ENCODE measurements around the gene OR11H7. TPM values are rescaled to one million over a fixed set of nuclear protein-coding genes. Genes with fewer than 3 reads are reported as not detected.
A peak's percentile ranks its signal among the peaks of the same experiment; 100 is the strongest.
"Not testable (repeated sequence)": the region's sequence is repeated elsewhere in the genome, so short reads cannot be mapped to it uniquely, and the experiment has no call there.

OR11H7 gene
- total RNA-seq, 2 donors from 2014 or later = not detected

DNA sequence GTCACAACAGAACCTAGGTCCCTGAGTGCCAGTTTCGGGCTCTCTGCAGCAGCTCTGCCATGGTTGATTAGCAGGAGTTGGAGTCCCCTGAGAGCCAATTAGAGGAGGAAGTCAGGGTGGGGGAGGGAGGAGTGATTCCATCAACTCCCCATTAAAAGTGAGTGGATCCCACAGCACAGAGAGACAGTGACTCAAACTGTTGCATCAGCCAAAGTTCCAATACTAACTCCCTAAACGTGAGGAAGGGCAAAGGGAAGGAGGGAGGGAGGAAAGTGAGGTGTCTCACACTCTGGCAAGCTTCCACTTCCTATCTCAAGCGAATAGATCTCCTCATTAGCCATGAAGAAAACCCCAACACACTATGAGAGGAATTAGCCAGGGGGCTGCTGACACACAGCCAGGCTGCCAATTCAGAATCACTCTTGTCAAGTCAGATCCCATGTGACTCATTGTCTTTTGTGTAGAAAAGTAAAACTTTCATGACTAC, 33.9 kb downstream of the OR11H7 start:
- H3K27me3 ChIP-seq = no peaks in the 10 kb centered on the region
- H3K9me3 ChIP-seq = no peaks in the 10 kb centered on the region
- TF ChIP-seq, protein P1, sequence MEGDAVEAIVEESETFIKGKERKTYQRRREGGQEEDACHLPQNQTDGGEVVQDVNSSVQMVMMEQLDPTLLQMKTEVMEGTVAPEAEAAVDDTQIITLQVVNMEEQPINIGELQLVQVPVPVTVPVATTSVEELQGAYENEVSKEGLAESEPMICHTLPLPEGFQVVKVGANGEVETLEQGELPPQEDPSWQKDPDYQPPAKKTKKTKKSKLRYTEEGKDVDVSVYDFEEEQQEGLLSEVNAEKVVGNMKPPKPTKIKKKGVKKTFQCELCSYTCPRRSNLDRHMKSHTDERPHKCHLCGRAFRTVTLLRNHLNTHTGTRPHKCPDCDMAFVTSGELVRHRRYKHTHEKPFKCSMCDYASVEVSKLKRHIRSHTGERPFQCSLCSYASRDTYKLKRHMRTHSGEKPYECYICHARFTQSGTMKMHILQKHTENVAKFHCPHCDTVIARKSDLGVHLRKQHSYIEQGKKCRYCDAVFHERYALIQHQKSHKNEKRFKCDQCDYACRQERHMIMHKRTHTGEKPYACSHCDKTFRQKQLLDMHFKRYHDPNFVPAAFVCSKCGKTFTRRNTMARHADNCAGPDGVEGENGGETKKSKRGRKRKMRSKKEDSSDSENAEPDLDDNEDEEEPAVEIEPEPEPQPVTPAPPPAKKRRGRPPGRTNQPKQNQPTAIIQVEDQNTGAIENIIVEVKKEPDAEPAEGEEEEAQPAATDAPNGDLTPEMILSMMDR (IDR thresholded peaks at IDR 0.05) = no peak
- TF ChIP-seq POLR2A (IDR thresholded peaks at IDR 0.05) = no peak
- intact Hi-C loops (cut with DNase I) = no loop called here
- DNase-seq (no peak), ATAC-seq (no peak)
- WGBS, 2 donors = 48 to 52% methylated on average over 3 of the region's 3 CpGs
- H3K36me3 ChIP-seq (replicated peaks in 1 of 2; ENCODE audit: insufficient read depth in 1 of 2, low read depth in 2 of 2) = no peaks in the 10 kb centered on the region
- H3K27ac ChIP-seq = no peak overlapping the region
- no peaks in the 10 kb centered on the region for H3K4me1 ChIP-seq
- H3K4me3 ChIP-seq = no peak overlapping the region

DNA sequence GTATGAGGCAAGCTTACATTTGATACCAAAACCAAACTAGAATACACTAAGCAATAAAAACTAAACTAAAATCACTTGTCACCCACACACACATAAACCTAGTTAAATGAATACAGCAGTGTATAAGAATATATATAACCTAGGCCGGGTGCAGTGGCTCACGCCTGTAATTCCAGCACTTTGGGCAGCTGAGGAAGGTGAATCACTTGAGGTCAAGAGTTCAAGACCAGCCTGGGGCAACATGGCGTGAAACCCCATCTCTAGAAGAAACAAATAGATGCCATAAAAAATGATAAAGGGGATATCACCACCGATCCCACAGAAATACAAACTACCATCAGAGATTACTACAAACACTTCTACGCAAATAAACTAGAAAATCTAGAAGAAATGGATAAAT, 35.6 kb downstream of the OR11H7 start:
- H3K9me3 ChIP-seq; ATAC-seq; H3K4me3 ChIP-seq; H3K27me3 ChIP-seq; H3K36me3 ChIP-seq (replicated peaks in 1 of 2; ENCODE audit: insufficient read depth in 1 of 2, low read depth in 2 of 2); H3K27ac ChIP-seq; H3K4me1 ChIP-seq; DNase-seq; intact Hi-C loops (cut with DNase I): not testable (repeated sequence)
- WGBS, 2 donors = 92 to 94% methylated on average over 5 of the region's 5 CpGs

DNA sequence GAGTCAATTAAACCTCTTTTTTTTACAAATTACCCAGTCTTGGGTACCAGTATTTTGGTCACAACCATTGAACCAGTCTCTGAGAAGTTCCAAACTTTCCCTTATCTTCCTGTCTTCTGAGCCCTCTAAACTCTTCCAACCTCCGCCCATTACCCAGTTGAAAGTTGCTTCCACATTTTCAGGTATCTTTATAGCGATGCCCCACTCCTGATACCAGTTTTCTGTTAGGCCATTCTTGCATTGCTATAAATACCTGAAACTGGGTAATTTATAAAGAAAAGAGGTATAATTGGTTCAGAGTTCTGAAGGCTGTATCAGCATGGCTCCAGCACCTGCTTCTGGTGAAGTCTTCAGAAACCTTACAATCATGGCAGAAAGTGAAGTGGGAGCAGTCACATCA, 45.3 kb downstream of the OR11H7 start:
- Histone ChIP-seq H3K4me3 (no peak overlapping the region), H3K27me3 (no peaks in the 10 kb centered on the region), H3K4me1 (no peaks in the 10 kb centered on the region), H3K36me3 (replicated peaks in 1 of 2; ENCODE audit: insufficient read depth in 1 of 2, low read depth in 2 of 2) (no peaks in the 10 kb centered on the region), H3K27ac (no peak overlapping the region), H3K9me3 (peaks cover 0 to 11% (median 0%) of the 10 kb centered on the region in 3 donors)
- DNase-seq (no peak), ATAC-seq (no peak)
- intact Hi-C loops (cut with DNase I) = no loop called here
- 97 to 100% methylated on average over 2 of the region's 2 CpGs for WGBS, 2 donors
- TF ChIP-seq POLR2A (IDR thresholded peaks at IDR 0.05) = no peak
- TF ChIP-seq, protein P1 (IDR thresholded peaks at IDR 0.05) = no peak

DNA sequence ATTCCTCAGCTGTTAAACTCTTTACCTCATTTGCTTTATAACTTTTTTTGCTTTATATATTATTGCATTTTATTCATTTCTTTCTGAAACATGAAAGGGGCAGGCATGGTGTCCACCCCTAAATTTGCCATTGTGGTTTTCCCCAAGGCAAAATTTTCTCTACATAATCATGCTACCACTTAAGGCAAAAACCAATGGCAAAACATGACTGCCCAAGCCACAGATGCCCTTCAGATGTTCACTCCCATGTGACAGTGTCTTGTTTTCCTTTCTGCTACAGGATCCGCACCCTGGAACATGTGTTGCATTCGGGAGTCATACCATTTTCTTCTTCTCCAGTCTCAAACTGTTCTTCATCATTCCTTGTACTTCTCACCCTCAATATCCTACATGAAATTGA, 48.6 kb downstream of the OR11H7 start:
- intact Hi-C loops (cut with DNase I) = no loop called here
- H3K36me3 ChIP-seq (replicated peaks in 1 of 2; ENCODE audit: insufficient read depth in 1 of 2, low read depth in 2 of 2) = no peaks in the 10 kb centered on the region
- DNase-seq (no peak), ATAC-seq (no peak)
- no peaks in the 10 kb centered on the region for H3K27me3 ChIP-seq
- WGBS, 2 donors = 90 to 96% methylated on average over 2 of the region's 2 CpGs
- TF ChIP-seq POLR2A (IDR thresholded peaks at IDR 0.05) = no peak
- TF ChIP-seq, protein P1 (IDR thresholded peaks at IDR 0.05) = no peak
- H3K9me3 ChIP-seq = peaks cover 0 to 9% (median 0%) of the 10 kb centered on the region in 3 donors
- no peak overlapping the region for H3K27ac ChIP-seq
- no peaks in the 10 kb centered on the region for H3K4me1 ChIP-seq
- no peak overlapping the region for H3K4me3 ChIP-seq

DNA sequence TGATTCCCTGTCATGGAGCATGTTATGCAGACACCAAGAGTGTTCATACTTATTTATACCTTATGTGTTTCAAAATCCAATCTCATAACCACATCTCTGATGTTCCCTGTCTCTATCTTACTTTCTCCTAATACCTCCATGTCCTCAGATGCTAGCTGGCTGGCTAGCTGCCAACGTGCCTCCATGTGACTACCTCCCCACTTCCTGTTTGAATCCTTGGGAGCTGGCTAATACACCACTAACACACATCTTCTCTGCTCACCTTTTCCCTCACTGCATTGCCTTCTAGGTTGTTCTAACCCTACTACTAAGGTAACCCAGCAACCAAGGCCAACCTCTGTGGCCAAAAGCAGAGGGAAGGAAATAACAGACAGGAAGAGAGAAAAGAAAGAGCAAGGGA, 49.6 kb downstream of the OR11H7 start:
- WGBS, 2 donors = 46 to 56% methylated on average over 1 of the region's 1 CpG
- no peak for TF ChIP-seq POLR2A (IDR thresholded peaks at IDR 0.05)
- TF ChIP-seq, protein P1 (IDR thresholded peaks at IDR 0.05) = no peak
- Histone ChIP-seq H3K36me3 (replicated peaks in 1 of 2; ENCODE audit: insufficient read depth in 1 of 2, low read depth in 2 of 2) (no peaks in the 10 kb centered on the region), H3K9me3 (no peaks in the 10 kb centered on the region), H3K4me3 (no peak overlapping the region), H3K4me1 (no peaks in the 10 kb centered on the region), H3K27ac (no peak overlapping the region), H3K27me3 (no peaks in the 10 kb centered on the region)
- no peak for ATAC-seq
- intact Hi-C loops (cut with DNase I) = no loop called here
- DNase-seq = peak in 3 of 4 donors; percentile 17 to 24 (median 19)

DNA sequence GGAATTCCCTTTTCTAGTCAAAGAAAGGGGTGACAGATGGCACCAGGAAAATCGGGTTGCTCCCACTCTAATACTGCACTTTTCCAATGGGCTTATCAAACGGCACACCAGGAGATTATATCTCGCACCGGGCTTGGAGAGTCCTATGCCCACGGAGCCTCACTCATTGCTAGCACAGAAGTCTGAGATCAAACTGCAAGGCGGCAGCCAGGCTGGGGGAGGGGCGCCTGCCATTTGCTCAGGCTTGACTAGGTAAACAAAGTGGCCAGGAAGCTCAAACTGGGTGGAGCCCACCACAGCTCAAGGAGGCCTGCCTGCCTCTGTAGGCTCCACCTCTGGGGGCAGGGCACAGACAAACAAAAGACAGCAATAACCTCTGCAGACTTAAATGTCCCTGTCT, 51.5 kb downstream of the OR11H7 start:
- H3K27ac ChIP-seq; DNase-seq; ATAC-seq; H3K36me3 ChIP-seq (replicated peaks in 1 of 2; ENCODE audit: insufficient read depth in 1 of 2, low read depth in 2 of 2); H3K9me3 ChIP-seq; H3K4me3 ChIP-seq; intact Hi-C loops (cut with DNase I); H3K27me3 ChIP-seq; H3K4me1 ChIP-seq: not testable (repeated sequence)
- 90 to 91% methylated on average over 5 to 7 of the region's 7 CpGs for WGBS, 2 donors

All from body of pancreas (tissue), 4 donors.